ENCODE measurements around the gene CHCHD1. TPM values are rescaled to one million over a fixed set of nuclear protein-coding genes. Genes with fewer than 3 reads are reported as not detected.

The CHCHD1 gene
- total RNA-seq, 2 donors from 2014 or later, result 37.6 to 49.3 TPM

GRCh38 chr10:73797324-73798025 is 15.6 kb downstream of the CHCHD1 start:
- no peak overlapping the region for H3K27ac ChIP-seq (ENCODE audit: low read depth, low read length)
- no peak overlapping the region for H3K27ac Mint-ChIP-seq
- no peaks in the 10 kb centered on the region for H3K9me3 ChIP-seq (ENCODE audit: control insufficient read depth, low read length)
- no peak for TF ChIP-seq CTCF (conservative IDR thresholded peaks at IDR 0.05)
- no peaks in the 10 kb centered on the region for H3K4me1 Mint-ChIP-seq
- H3K4me1 ChIP-seq (ENCODE audit: control insufficient read depth, insufficient read depth, low read length), result no peaks in the 10 kb centered on the region
- no peak for DNase-seq
- no peak overlapping the region for H3K4me3 Mint-ChIP-seq
- peaks cover 55% of the 10 kb centered on the region for H3K36me3 Mint-ChIP-seq (ENCODE audit: low read depth)
- no peaks in the 10 kb centered on the region for H3K27me3 ChIP-seq (ENCODE audit: control insufficient read depth, insufficient read depth, low read length, poor library complexity, severe bottlenecking)
- no peaks in the 10 kb centered on the region for H3K27me3 Mint-ChIP-seq (ENCODE audit: insufficient read depth)
- H3K36me3 ChIP-seq (ENCODE audit: control insufficient read depth, insufficient read depth, low read length), result peaks cover 84% of the 10 kb centered on the region
- no peak overlapping the region for H3K4me3 ChIP-seq (ENCODE audit: low read length)
- 95 to 100% methylated on average over 1 to 19 of the region's 19 CpGs for WGBS, 2 experiments (ENCODE audit: insufficient coverage in 1 of 2, insufficient read length in 1 of 2)
- H3K9ac ChIP-seq (ENCODE audit: extremely low read depth, low read length, poor library complexity, severe bottlenecking), result no peak overlapping the region
- no peaks in the 10 kb centered on the region for H3K9me3 Mint-ChIP-seq

GRCh38 chr10:73798087-73798486 is 16.2 kb downstream of the CHCHD1 start:
- H3K27ac Mint-ChIP-seq, result no peak overlapping the region
- WGBS, 2 experiments (ENCODE audit: insufficient coverage in 1 of 2, insufficient read length in 1 of 2), result 95% methylated on average over 6 of the region's 6 CpGs
- no peak overlapping the region for H3K27ac ChIP-seq (ENCODE audit: low read depth, low read length)
- H3K27me3 Mint-ChIP-seq (ENCODE audit: insufficient read depth), result no peaks in the 10 kb centered on the region
- no peaks in the 10 kb centered on the region for H3K27me3 ChIP-seq (ENCODE audit: control insufficient read depth, insufficient read depth, low read length, poor library complexity, severe bottlenecking)
- peaks cover 55% of the 10 kb centered on the region for H3K36me3 Mint-ChIP-seq (ENCODE audit: low read depth)
- no peak for TF ChIP-seq CTCF (conservative IDR thresholded peaks at IDR 0.05)
- H3K4me1 ChIP-seq (ENCODE audit: control insufficient read depth, insufficient read depth, low read length), result no peaks in the 10 kb centered on the region
- H3K9me3 Mint-ChIP-seq, result no peaks in the 10 kb centered on the region
- no peak overlapping the region for H3K4me3 ChIP-seq (ENCODE audit: low read length)
- peaks cover 84% of the 10 kb centered on the region for H3K36me3 ChIP-seq (ENCODE audit: control insufficient read depth, insufficient read depth, low read length)
- no peak for DNase-seq
- no peaks in the 10 kb centered on the region for H3K4me1 Mint-ChIP-seq
- H3K9ac ChIP-seq (ENCODE audit: extremely low read depth, low read length, poor library complexity, severe bottlenecking), result no peak overlapping the region
- no peaks in the 10 kb centered on the region for H3K9me3 ChIP-seq (ENCODE audit: control insufficient read depth, low read length)
- H3K4me3 Mint-ChIP-seq, result no peak overlapping the region

GRCh38 chr10:73798927-73799560 is 17.2 kb downstream of the CHCHD1 start:
- Histone ChIP-seq H3K4me3 (ENCODE audit: low read length) (no peak overlapping the region), H3K9ac (ENCODE audit: extremely low read depth, low read length, poor library complexity, severe bottlenecking) (no peak overlapping the region), H3K27ac (ENCODE audit: low read depth, low read length) (no peak overlapping the region), H3K4me1 (ENCODE audit: control insufficient read depth, insufficient read depth, low read length) (no peaks in the 10 kb centered on the region), H3K36me3 (ENCODE audit: control insufficient read depth, insufficient read depth, low read length) (peaks cover 84% of the 10 kb centered on the region), H3K27me3 (ENCODE audit: control insufficient read depth, insufficient read depth, low read length, poor library complexity, severe bottlenecking) (no peaks in the 10 kb centered on the region), H3K9me3 (ENCODE audit: control insufficient read depth, low read length) (no peaks in the 10 kb centered on the region)
- no peak for DNase-seq
- H3K9me3 Mint-ChIP-seq, result no peaks in the 10 kb centered on the region
- no peak overlapping the region for H3K4me3 Mint-ChIP-seq
- H3K4me1 Mint-ChIP-seq, result no peaks in the 10 kb centered on the region
- peaks cover 55% of the 10 kb centered on the region for H3K36me3 Mint-ChIP-seq (ENCODE audit: low read depth)
- WGBS, 2 experiments (ENCODE audit: insufficient coverage in 1 of 2, insufficient read length in 1 of 2), result 96 to 100% methylated on average over 5 to 10 of the region's 10 CpGs
- H3K27ac Mint-ChIP-seq, result no peak overlapping the region
- no peak for TF ChIP-seq CTCF (conservative IDR thresholded peaks at IDR 0.05)
- no peaks in the 10 kb centered on the region for H3K27me3 Mint-ChIP-seq (ENCODE audit: insufficient read depth)

All from endodermal cell (in vitro differentiated cells).